Dermis microvascular lymphatic vessel endothelial cell (primary cell): ENCODE data around the gene PCBD2. TPM values are rescaled to one million over a fixed set of nuclear protein-coding genes. Genes with fewer than 3 reads are reported as not detected.
"Not testable (repeated sequence)": the region's sequence is repeated elsewhere in the genome, so short reads cannot be mapped to it uniquely, and the experiment has no call there.

ENCODE experiments used
- DNase-seq, 2 donors: peaks; one replicate each; pipeline versions ENCODE4 v3.0.0 to v3.0.0-alpha.2; 2010; ENCODE audit warnings: low read depth in 2 of 2
- total RNA-seq: library from RNA; depleted of rRNA; stranded (reverse); fragments of >200 nt; gene quantifications from 2 replicates; pipeline ENCODE4 v1.2.1, GENCODE V29; 2014

PCBD2 gene
- total RNA-seq, 1 donor from 2014 or later, result 4.7 TPM

- DNase-seq, result no peak
Observed at GRCh38 chr5:134957920-134958608, 53.1 kb downstream of the PCBD2 start.

- no peak for DNase-seq
Observed at GRCh38 chr5:134958755-134959154, 53.8 kb downstream of the PCBD2 start.

DNA sequence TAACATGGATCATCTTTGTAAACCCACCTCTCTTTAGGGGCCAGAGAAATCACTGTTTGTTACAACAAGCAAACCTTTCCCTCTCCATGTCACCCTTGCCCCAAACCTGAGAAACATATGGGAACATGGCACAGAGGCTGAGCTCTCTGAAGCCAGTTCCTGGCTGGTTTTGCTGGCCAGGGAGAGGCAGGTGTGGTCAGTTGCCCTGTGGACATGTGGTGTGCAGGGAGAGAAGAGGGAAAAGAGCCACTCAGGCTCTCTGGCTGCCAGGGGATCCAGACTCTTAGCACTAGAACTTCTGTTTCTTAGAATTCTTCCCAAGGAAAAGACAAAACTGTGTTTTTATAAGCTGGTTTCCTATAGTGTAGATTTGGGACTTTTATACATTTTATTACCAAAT, 58.2 kb downstream of the PCBD2 start:
- DNase-seq, result no peak

DNA sequence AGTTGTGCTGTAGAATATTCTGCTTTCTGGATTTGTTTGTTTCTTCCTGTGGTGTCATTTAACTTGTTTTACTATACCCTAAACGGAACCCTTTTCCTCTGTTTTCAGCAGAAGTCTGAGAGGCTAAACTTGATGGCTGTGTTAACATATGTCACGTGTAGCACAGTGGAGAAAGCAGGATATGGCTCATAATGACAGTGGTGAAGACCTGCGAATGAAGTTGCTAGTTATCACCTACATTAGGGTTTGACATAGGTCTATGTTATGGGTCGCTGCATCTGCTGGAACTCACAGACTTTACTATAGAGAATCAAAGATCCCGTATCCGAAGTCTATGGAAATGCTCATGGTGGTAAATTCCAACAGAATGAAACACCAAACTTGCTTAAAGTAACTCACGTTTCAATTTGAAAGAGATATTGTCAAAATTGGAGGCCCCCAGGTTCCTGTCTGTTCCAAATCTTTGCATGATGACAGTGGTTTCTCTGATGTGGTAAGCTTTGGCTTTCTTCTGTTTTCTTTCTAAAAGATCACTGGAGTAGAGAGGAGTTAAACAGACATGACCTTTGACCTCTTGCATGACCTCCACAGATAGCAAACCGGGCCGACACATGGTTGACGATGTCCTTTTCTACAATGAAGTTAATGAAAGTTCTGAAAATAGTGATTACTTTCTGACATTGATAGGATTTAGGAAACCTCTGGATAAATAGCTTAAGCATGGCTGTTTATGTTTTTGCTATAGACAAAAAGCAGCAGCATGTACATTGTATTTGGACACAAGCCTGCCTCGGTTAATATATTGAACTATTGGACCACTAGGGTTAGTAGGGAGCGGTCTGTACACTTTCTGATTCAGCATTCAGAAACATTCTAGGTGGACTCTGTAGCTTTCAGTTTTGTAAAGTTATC, 59.7 kb downstream of the PCBD2 start:
- DNase-seq, result no peak

DNA sequence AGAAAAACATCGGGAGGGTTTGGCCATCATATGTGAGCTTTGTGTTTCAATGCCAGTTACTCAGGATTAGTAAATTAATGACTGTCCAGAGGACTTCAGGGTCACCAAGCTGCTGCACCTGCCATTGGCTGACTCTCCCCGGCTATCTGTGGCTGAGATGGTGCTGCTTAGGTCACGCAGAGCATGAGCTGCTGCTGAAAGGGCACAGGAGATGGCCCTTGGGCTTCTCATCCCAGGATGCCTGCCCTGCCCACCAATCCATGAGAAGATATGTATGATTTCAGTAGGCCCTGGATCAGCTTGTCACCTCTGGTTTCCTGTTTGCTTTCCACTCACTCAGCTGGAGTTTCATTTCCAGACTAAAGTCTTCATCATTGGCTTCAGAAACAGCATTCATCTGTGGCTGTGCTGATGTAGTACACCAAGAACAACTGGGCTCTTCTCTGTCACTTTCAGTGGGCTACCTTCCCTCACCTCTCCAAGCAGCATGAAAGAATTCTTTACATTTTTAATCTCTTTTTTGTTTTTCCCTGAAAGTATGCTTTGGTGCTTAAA, 60.4 kb downstream of the PCBD2 start:
- peak; percentile 4 to 8 for DNase-seq

- no peak for DNase-seq
Observed at GRCh38 chr5:134967607-134968006, 62.7 kb downstream of the PCBD2 start, which contains the start of gene CATSPER3. Gene CATSPER3 (plus strand): TSS chr5:134967907. CDS start chr5:134967992, 85 bp downstream.

DNA sequence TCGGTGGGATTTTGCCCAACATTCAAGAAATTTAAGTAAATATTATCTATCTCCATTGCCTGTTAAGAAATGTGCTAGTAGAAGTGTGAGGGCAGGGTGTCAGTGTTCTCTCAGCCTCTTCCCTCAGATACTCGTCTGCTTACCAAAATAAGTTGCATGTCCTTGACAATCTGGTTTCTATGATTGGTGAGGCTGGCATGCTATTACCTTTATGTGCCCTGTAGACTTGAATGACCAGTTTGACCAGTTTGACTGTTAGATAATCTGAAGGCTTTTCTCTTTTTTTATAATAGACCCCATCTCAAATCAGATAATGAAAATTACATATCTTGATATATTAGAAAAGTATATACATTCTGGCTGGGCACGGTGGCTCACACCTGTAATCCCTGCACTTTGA, 63.1 kb downstream of the PCBD2 start:
- no peak for DNase-seq

- DNase-seq, result no peak
Observed at GRCh38 chr5:134969166-134969565, 64.2 kb downstream of the PCBD2 start.

DNA sequence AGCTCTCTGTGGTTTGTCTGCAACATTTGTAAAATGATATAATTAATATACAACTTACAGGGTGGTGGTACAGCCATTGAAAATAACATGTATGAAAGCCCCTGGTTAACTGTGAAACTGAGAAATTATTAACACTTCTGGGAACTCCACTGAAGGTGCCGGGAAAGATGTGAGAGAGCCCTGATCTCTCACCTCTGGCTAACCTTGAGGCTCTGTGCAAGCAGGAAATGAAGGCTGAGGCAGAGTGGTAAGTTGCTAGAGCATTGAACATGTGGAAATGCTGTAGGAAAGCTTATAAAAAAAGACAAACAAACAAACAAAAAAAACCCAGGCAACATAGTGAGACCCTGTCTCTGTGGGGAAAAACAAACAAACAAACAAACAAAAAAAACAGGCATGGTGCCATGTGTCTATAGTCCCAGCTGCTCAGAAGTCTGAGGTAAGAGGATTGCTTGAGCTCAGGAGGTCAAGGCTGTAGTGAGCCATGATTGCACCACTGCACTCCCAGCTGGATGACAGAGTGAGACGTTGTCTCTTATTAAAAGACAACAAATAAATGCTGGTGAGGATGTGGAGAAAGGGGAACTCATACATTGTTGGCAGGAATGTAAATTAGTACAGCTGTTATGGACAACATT, 70.3 kb downstream of the PCBD2 start:
- no peak for DNase-seq

DNA sequence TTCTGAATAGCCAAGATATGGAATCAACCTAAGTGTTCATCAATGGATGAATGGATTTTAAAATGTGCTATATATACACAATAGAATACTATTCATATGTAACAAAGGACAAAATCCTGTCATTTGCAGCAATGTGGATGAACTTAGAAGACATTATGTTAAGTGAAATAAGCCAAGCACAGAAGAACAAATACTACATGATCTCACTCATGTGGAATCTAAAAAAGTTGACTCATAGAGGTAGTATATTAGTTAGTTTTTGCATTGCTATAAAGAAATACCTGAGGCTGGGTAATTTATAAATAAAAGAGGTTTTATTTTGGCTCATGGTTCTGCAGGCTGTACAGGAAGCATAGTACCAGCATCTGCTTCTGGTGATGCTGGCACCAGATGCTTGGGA, 70.9 kb downstream of the PCBD2 start:
- DNase-seq, result no peak

DNA sequence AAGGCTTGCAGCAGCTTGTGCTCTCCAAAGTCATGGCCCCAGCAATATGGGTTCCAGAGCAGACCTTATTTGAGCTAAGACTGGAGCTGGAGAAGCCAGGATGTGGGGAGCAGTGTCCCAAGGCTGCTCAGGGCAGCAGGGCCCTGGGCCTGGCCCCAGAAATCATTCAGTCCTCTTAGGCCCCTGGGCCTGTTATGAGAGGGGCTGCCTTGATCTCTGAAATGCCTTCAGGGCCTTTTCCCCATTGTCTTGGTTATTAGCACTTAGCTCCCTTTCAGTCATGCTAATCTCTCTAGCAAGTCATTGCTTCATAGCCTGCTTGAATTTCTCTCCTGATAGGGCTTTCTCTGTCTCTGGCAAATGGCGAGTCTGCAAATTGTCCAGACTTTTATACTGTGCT, 71.9 kb downstream of the PCBD2 start:
- DNase-seq, result no peak

DNA sequence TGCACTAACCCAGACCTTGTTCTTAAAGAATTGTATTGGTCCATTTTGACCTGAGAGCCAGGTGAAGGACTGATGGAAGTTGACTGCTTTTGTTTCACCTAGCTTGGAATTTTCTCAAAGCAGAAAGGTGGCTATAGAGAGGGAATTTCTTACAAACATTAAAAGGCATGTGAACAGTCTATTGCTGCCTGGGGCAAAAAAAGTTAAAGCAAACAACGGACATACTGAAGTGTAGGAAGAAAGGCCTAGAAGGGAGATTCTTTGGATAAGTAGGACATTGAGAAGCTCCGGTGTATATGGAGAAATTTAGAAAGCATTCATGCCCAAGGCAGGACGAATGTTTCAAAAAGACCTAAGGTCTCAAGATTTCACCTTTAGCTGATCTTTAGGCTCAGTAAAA, 74.5 kb downstream of the PCBD2 start:
- no peak for DNase-seq

DNA sequence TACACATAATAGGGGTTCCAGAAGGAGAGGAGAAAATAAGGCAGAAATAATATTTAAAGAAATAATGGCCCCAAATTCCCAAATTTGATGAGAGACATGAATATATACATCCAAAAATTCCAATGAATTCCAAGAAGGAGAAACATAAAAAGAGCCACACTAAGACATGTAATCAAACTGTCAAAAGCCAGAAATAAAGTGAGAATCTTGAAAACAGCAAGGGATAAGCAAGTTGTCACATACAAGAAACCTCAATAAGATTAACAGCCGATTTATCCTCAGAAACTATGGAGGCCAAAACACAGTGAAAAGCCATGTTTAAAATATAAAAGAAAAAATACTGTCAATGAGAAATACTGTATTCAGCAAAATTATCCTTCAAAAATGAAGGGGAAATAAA, 77.3 kb downstream of the PCBD2 start:
- DNase-seq, result no peak

GRCh38 chr5:134989266-134989830, 84.4 kb downstream of the PCBD2 start:
- DNase-seq, result no peak

GRCh38 chr5:134990183-134990582, 85.3 kb downstream of the PCBD2 start:
- DNase-seq, result not testable (repeated sequence)

DNA sequence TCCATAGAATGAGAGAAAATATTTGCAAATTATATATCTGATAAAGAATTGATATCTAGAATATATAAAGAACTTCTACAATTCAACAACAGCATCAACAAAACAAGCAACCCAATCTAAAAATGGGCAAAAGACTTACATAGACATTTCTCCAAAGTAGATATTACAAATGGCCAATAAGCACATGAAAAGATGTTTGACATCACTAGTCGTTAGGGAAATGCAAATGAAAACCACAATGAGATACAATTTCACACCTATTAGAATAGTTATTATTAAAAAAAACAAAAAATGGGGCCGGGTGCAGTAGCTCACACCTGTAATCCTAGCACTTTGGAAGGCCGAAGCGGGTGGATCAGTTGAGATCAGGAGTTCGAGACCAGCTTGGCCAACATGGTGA, 87.2 kb downstream of the PCBD2 start:
- no peak for DNase-seq

- no peak for DNase-seq
Observed at GRCh38 chr5:134993161-134993560, 88.2 kb downstream of the PCBD2 start.

- no peak for DNase-seq
Observed at GRCh38 chr5:134994560-134995156, 89.7 kb downstream of the PCBD2 start.

- no peak for DNase-seq
Observed at GRCh38 chr5:134995850-134996402, 91.0 kb downstream of the PCBD2 start.

DNA sequence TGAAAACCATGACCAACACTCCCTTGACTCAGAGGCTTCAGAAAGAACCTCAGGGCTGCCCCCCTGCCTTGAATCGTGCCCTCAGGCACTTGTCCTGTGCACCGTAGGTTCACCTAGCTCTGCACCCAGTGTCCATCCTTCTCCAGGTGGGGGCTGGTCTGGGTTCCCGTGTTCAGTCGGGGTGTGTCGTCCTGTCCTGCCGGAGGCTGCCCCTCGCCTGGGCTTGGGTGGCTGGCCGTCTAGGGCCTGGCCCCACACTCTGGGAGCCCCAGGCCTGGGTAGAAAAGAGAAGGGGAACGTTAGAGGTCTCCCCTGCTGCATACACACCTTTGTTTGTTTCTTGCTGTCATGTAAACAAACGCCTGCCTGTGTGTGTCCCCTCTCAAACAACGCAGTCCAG, 92.1 kb downstream of the PCBD2 start:
- no peak for DNase-seq

DNA sequence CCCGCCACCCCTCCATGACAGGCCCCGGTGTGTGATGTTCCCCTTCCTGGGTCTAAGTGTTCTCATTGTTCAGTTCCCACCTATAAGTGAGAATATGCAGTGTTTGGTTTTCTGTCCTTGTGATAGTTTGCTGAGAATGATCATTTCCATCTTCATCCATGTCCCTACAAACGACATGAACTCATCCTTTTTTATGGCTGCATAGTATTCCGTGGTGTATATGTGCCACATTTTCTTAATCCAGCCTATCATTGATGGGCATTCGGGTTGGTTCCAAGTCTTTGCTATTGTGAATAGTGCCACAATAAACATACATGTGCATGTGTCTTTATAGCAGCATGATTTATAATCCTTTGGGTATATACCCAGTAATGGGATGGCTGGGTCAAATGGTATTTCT, 93.1 kb downstream of the PCBD2 start:
- not testable (repeated sequence) for DNase-seq
